Endodermal cell (in vitro differentiated cells): ENCODE results near the gene KCNE4. TPM values are rescaled to one million over a fixed set of nuclear protein-coding genes. Genes with fewer than 3 reads are reported as not detected.

Source experiments
- DNase-seq: peaks from one replicate; pipeline ENCODE4 v3.0.0-alpha.2; 2017
- H3K27ac ChIP-seq: 2 replicates; pipeline ENCODE4 v1.5.1; 2013; ENCODE audit warnings: mild to moderate bottlenecking, low read depth, low read length, moderate library complexity
- H3K27me3 ChIP-seq: 2 replicates; pipeline ENCODE4 v1.6.1; 2013; ENCODE audit warnings: mild to moderate bottlenecking, low read length, moderate library complexity; ENCODE audit not compliant: insufficient read depth, control insufficient read depth, poor library complexity, severe bottlenecking
- H3K36me3 ChIP-seq: 2 replicates; pipeline ENCODE4 v1.7.0; 2013; ENCODE audit warnings: mild to moderate bottlenecking, low read length, moderate library complexity; ENCODE audit not compliant: control insufficient read depth, insufficient read depth
- H3K4me1 ChIP-seq: one replicate; pipeline ENCODE4 v1.7.0; 2013; ENCODE audit warnings: low read length; ENCODE audit not compliant: control insufficient read depth, insufficient read depth
- H3K4me3 ChIP-seq: 2 replicates; pipeline ENCODE4 v1.5.1; 2013; ENCODE audit warnings: mild to moderate bottlenecking, low read length, moderate library complexity
- H3K9ac ChIP-seq: 2 replicates; pipeline ENCODE4 v1.6.1; 2013; ENCODE audit warnings: mild to moderate bottlenecking, low read length, moderate library complexity; ENCODE audit not compliant: poor library complexity, severe bottlenecking; ENCODE audit errors: extremely low read depth
- H3K9me3 ChIP-seq: 2 replicates; pipeline ENCODE4 v1.6.1; 2013; ENCODE audit warnings: mild to moderate bottlenecking, low read length, moderate library complexity; ENCODE audit not compliant: control insufficient read depth
- H3K27ac Mint-ChIP-seq: 2 replicates; pipeline ENCODE4 v1.8.0; 2020; ENCODE audit warnings: mixed read lengths
- H3K27me3 Mint-ChIP-seq: 2 replicates; pipeline ENCODE4 v1.8.0; 2021; ENCODE audit warnings: mild to moderate bottlenecking, mixed read lengths; ENCODE audit not compliant: insufficient read depth
- H3K36me3 Mint-ChIP-seq: 2 replicates; pipeline ENCODE4 v1.8.0; 2020; ENCODE audit warnings: low read depth, mixed read lengths
- H3K4me1 Mint-ChIP-seq: 2 replicates; pipeline ENCODE4 v1.8.0; 2020; ENCODE audit warnings: mixed read lengths
- H3K4me3 Mint-ChIP-seq: 2 replicates; pipeline ENCODE4 v1.8.0; 2020; ENCODE audit warnings: mild to moderate bottlenecking, moderate library complexity, mixed read lengths
- H3K9me3 Mint-ChIP-seq: 2 replicates; pipeline ENCODE4 v1.8.0; 2020; ENCODE audit warnings: mild to moderate bottlenecking, mixed read lengths
- WGBS, 2 experiments: methylation state at CpG; one replicate each; pipeline versions ENCODE4 v1.1.5 to v1.1.7; 2013; ENCODE audit warnings: missing lambda C conversion rate in 2 of 2, mixed read lengths in 1 of 2; ENCODE audit not compliant: insufficient coverage in 1 of 2, insufficient read length in 1 of 2; 5-methylcytosine and 5-hydroxymethylcytosine counted together
- total RNA-seq, 2 donors: library from RNA; stranded (reverse); fragmentation: NEBNext Ultra II Directional in 1 of 2; extraction: Animal tissue kit (Norgen Biotek cat#: 25700) in 1 of 2; gene quantifications; 2 replicates in 1 of 2; 3 replicates in 1 of 2; pipeline ENCODE4 v1.2.1, GENCODE V29; 2021
- TF ChIP-seq, protein P1 (sequence below): fragments of 200-600 bp; sonication (generic); conservative IDR thresholded peaks from 2 replicates; pipeline ENCODE4 v1.5.0; 2021; ENCODE audit warnings: antibody characterized with exemption, mild to moderate bottlenecking

The KCNE4 gene
- total RNA-seq, 2 donors from 2014 or later, result 0.22 TPM; not detected in 1

GRCh38 chr2:223053484-223054192 lies 1.6 kb downstream of the KCNE4 start:
- Histone ChIP-seq H3K27ac (no peak overlapping the region), H3K36me3 (no peaks in the 10 kb centered on the region), H3K27me3 (no peaks in the 10 kb centered on the region), H3K4me1 (no peaks in the 10 kb centered on the region), H3K4me3 (no peak overlapping the region), H3K9me3 (no peaks in the 10 kb centered on the region), H3K9ac (no peak overlapping the region)
- TF ChIP-seq, protein P1, sequence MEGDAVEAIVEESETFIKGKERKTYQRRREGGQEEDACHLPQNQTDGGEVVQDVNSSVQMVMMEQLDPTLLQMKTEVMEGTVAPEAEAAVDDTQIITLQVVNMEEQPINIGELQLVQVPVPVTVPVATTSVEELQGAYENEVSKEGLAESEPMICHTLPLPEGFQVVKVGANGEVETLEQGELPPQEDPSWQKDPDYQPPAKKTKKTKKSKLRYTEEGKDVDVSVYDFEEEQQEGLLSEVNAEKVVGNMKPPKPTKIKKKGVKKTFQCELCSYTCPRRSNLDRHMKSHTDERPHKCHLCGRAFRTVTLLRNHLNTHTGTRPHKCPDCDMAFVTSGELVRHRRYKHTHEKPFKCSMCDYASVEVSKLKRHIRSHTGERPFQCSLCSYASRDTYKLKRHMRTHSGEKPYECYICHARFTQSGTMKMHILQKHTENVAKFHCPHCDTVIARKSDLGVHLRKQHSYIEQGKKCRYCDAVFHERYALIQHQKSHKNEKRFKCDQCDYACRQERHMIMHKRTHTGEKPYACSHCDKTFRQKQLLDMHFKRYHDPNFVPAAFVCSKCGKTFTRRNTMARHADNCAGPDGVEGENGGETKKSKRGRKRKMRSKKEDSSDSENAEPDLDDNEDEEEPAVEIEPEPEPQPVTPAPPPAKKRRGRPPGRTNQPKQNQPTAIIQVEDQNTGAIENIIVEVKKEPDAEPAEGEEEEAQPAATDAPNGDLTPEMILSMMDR, result no peak
- no peaks in the 10 kb centered on the region for H3K27me3 Mint-ChIP-seq
- no peak overlapping the region for H3K27ac Mint-ChIP-seq
- no peaks in the 10 kb centered on the region for H3K36me3 Mint-ChIP-seq
- peaks cover 32% of the 10 kb centered on the region for H3K4me1 Mint-ChIP-seq
- no peak overlapping the region for H3K4me3 Mint-ChIP-seq
- H3K9me3 Mint-ChIP-seq, result no peaks in the 10 kb centered on the region
- no peak for DNase-seq
- 94 to 97% methylated on average over 5 to 14 of the region's 14 CpGs for WGBS, 2 experiments

DNA sequence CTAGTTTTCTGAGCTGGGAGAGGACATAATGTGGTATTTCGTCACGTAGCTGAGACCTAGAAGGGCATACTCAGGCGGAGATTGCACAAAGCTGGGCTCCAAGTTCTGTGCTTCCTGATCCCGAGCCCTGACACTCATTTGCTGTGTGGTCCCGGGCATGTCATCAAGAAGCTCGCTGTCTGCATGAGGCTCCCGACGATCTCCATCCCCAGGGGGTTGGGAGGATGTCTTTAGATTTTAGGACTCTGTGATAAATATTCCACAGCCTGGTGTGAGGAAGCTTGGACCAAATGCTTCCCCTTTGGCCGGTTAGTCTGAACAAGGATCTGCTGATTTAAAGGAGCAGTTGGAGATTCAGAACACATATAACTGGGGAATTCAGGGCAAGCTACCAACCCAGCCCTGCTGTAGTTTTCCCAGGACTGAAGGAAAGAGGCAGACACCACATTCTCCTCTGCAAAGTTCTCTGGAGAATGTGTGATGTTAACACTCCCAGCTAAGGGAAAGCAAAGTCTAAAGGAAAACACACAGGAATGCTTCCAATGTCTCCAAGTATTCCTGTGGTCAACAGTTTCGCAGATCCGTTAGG lies 2.3 kb downstream of the KCNE4 start:
- H3K27ac Mint-ChIP-seq, result no peak overlapping the region
- H3K4me3 Mint-ChIP-seq, result no peak overlapping the region
- no peaks in the 10 kb centered on the region for H3K27me3 Mint-ChIP-seq
- H3K9ac ChIP-seq, result no peak overlapping the region
- peaks cover 32% of the 10 kb centered on the region for H3K4me1 Mint-ChIP-seq
- no peaks in the 10 kb centered on the region for H3K4me1 ChIP-seq
- no peaks in the 10 kb centered on the region for H3K9me3 Mint-ChIP-seq
- no peaks in the 10 kb centered on the region for H3K36me3 Mint-ChIP-seq
- H3K9me3 ChIP-seq, result no peaks in the 10 kb centered on the region
- TF ChIP-seq, protein P1, result no peak
- H3K27ac ChIP-seq, result no peak overlapping the region
- no peaks in the 10 kb centered on the region for H3K27me3 ChIP-seq
- H3K4me3 ChIP-seq, result no peak overlapping the region
- no peak for DNase-seq
- H3K36me3 ChIP-seq, result no peaks in the 10 kb centered on the region
- 96 to 98% methylated on average over 4 to 11 of the region's 11 CpGs for WGBS, 2 experiments

DNA sequence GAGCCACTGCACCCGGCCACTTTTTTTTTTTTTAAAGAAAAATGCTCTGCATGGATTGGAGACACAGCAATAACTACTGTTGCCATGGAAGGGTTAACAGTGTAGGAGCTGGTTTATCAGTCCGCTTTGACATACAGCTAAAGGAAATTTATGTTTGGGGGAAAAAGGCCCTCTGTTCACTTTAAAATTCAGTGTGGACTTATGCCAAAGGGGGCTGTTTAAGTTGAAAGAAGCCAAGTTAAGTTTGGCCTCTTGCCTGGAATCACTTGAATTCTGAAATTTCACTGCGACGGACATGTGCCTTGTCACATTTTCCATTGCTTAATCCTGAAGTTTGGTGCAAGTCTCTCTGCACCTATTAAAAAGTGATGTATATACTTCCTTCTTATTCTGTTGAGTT lies 3.1 kb downstream of the KCNE4 start:
- Mint-ChIP-seq H3K27me3 (no peaks in the 10 kb centered on the region), H3K4me3 (no peak overlapping the region), H3K27ac (no peak overlapping the region), H3K36me3 (no peaks in the 10 kb centered on the region), H3K9me3 (no peaks in the 10 kb centered on the region), H3K4me1 (peaks cover 32% of the 10 kb centered on the region)
- no peak for DNase-seq
- H3K36me3 ChIP-seq, result no peaks in the 10 kb centered on the region
- no peak overlapping the region for H3K4me3 ChIP-seq
- WGBS, 2 experiments, result 96 to 98% methylated on average over 3 to 4 of the region's 4 CpGs
- no peaks in the 10 kb centered on the region for H3K4me1 ChIP-seq
- no peaks in the 10 kb centered on the region for H3K9me3 ChIP-seq
- H3K9ac ChIP-seq, result no peak overlapping the region
- no peak overlapping the region for H3K27ac ChIP-seq
- TF ChIP-seq, protein P1, result no peak
- no peaks in the 10 kb centered on the region for H3K27me3 ChIP-seq
